Measurements from ENCODE around the gene HBG2.
"Not testable (repeated sequence)": the region's sequence is repeated elsewhere in the genome, so short reads cannot be mapped to it uniquely, and the experiment has no call there.

Gene HBG2

DNA sequence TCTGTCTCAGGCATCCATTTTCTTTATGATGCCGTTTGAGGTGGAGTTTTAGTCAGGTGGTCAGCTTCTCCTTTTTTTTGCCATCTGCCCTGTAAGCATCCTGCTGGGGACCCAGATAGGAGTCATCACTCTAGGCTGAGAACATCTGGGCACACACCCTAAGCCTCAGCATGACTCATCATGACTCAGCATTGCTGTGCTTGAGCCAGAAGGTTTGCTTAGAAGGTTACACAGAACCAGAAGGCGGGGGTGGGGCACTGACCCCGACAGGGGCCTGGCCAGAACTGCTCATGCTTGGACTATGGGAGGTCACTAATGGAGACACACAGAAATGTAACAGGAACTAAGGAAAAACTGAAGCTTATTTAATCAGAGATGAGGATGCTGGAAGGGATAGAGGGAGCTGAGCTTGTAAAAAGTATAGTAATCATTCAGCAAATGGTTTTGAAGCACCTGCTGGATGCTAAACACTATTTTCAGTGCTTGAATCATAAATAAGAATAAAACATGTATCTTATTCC is 26.1 kb upstream of the HBG2 start:
- DNase-seq, result no peak

DNA sequence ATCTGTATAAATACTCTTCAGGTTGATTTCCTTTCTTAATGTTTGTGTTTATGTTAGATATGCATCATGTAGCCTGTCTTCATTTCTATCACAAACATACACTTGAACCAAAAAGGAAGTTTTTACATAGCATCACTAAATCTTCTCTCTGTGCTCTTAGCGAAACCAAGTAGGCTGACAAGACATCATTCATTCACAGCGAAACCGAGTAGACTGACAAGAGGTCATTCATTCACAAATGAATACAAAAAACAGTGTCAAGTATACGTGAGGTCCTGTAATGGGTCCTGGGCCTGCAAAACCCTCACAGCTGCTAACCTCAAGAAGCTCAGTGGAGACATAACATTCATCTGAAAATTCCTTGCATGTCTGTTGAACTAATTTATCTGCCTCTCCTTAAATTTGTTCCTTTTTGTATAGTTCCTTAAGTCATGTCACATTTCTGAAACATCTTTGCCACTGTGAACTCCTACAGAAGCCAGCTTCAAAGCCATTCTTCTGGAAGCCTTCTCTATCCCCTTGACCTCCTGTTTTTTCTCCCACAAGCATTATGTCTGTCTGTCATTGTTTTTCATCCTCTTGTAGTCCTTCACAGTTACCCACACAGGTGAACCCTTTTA is 25.0 kb upstream of the HBG2 start:
- no peak for DNase-seq

DNA sequence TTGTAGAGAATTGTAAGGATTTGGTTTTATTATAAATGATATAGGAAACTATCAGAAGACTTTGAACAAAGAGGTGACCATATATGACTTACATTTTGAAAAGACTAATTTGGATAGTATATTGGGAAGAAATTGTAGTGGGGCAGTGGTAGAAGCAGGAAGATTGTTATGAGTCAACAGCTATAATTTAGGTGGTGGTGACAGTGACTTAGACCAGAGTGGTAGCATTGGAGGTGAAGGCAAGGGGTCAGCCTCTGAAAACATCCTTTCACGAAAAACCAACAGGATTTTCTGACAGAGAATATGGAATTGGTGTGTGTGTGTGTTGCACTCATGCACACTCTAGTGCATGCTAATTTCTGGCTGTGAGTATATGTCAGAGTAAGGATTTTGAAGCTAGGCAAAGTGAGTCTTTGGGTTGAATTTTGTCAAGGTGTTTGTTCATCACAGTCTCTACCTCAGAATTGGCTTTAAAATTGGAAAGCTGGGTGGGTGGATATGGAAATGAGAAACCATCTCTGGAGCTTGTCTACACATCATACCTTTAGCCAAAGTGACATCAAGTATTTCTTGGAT is 23.3 kb upstream of the HBG2 start:
- DNase-seq, result no peak

DNA sequence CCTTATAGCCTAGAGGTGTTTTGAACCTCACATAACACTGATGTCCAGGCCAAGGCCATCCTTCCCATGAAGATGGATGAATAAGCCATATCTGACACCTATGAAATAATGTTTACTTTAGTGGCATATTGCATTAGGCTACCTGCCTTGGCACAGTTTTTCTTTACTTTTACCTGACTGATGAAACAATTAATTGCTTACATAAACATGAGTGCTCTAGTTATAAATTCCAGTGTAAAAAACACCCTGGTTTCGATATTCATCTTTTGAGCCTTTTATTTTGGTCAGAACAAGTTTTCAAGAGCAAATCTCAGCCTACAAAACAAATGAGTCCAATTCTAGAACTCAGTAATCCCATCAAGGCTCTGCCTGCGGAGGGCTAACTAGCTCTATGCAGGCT is 22.1 kb upstream of the HBG2 start:
- no peak for DNase-seq

DNA sequence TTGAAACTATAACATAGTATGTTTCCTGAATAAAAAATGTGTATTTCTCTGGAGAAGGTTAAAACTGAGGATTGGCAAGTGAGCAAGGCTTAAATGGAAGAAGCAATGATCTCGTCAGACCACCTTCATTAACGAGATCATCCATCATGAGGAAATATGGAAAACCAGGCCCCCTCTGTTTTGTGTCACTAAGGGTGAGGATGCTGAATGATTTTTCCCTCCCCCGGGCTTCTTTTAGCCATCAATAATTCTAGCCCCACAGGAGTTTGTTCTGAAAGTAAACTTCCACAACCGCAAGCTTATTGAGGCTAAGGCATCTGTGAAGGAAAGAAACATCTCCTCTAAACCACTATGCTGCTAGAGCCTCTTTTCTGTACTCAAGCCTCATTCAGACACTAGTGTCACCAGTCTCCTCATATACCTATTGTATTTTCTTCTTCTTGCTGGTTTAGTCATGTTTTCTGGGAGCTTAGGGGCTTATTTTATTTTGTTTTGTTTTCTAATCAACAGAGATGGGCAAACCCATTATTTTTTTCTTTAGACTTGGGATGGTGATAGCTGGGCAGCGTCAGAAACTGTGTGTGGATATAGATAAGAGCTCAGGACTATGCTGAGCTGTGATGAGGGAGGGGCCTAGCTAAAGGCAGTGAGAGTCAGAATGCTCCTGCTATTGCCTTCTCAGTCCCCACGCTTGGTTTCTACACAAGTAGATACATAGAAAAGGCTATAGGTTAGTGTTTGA is 21.0 kb upstream of the HBG2 start:
- DNase-seq, result no peak

DNA sequence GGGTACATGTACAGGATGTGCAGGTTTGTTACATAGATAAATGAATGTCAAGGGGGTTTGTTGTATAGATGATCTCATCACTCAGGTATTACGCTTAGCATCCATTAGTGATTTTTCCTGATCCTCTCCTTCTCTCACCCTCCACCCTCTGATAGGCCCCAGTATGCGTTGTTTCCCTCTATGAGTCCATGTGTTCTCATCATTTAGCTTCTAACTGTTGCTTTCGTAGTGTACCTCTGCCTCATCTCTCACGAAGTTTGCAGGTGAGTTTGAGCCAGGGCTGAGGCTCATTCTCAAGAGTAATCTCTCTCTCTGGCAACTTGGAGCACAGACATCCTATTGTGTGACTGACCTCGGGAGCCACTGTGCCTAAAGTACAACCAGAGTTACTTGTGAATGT is 19.8 kb upstream of the HBG2 start:
- no peak for DNase-seq

DNA sequence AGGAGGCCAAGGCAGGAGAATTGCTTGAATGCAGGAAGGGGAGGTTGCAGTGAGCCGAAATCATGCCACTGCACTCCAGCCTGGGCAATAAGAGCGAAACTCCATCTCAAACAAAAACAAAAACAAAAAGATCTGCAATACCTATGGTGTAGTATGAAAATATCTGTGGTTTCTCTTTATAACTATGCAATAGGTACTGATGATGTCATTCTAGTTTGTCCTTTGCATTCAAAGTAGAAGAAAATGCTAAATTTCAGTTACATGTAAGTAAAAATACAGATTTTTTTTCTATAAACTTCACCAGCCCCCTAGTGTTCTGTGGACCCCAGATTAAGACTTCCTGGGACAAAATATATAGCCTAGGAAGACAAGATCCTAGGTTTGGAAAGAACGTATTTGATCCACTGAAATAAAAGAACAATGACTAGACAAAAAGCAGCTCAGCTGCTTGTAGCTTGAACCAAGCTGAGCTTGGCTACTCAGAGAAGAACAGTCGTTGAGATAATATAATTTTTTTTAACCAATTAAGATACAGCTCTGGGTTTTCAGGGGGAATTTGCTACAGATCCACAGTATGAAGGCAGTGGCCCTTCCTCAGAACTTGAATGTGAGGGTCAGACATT is 17.9 kb upstream of the HBG2 start:
- no peak for DNase-seq

DNA sequence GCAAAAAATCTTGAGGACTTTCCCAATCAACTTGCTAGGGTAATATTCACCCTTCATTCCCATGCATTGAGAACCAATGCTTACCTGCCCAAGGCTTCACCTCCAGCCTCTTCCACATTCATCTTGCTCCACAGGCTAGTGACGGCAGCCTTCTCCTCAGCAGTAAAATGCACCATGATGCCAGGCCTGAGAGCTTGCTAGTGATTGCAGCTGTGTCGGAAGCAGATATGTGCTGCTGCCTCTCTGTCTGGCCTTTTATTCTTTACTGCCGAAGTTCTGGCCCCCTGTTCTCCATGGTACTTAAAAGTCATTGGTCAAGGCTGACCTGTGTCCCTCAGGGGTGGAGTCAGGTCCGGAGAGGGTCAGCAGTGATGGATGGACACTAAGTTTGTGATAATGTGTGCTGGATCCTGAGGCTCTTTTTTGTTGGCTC is 15.2 kb upstream of the HBG2 start, which contains the start of gene HBE1:
HBE1 (minus strand) TSS at position 231 of the 433 bp plus-strand sequence; CDS start at position 176, 55 bp downstream.
- no peak for DNase-seq

DNA sequence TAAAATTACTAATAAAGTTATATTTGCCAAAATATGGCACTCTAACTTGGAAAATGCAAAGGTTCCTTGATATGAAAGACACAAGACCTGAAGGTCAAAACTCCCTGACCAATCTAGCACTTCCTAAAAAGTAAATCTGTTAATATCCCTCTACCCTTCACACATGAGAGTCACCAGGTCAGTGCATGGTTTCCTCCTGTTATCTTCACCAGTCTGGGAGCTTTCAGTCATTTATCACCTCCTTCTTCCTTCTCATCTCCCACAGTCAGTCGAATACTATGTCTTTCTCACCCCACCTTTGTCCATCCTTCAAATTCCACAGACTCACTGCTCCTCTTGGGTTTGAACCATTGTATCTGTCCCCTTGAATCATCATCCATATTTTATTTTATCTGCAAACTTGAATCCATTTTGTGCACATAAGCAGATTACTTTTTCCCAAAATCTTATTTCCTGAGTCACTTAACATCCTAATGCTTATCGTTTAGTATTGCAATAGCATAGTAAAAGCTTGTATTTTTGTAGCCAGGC is 12.5 kb upstream of the HBG2 start:
- DNase-seq, result no peak

DNA sequence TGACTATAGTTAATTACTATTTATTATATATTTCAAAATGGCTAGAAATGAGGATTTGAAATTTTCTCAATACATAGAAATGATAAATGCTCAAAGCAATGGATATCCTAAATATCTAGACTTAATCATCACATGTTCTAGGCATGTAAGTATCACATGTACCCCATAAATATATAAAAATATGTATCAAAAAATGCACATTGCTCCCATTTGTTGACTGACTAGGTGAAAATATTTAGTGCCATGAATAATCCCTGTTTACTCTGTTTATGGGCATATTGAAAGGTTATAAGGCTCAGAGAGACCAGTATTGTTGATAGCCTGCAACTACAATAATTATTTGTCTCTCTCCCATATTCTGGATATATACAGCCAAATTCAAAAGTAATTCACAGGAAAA is 12.0 kb upstream of the HBG2 start:
- DNase-seq, result no peak

DNA sequence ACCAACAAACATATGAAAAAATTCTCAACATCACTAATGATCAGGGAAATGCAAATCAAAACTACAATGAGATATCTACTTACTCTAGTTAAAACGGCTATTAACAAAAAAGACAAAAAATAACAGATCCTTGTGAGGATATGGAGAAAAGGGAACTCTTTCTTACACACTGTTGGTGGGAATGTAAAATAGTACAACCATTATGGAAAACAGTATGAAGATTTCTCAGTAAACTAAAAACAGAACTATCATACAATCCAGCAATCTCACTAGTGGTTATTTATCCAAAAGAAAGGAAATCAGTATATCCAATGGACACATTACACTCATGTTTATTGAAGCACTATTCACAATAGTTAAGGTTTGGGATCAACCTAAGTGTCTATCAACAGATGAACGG is 11.3 kb upstream of the HBG2 start:
- DNase-seq, result no peak

DNA sequence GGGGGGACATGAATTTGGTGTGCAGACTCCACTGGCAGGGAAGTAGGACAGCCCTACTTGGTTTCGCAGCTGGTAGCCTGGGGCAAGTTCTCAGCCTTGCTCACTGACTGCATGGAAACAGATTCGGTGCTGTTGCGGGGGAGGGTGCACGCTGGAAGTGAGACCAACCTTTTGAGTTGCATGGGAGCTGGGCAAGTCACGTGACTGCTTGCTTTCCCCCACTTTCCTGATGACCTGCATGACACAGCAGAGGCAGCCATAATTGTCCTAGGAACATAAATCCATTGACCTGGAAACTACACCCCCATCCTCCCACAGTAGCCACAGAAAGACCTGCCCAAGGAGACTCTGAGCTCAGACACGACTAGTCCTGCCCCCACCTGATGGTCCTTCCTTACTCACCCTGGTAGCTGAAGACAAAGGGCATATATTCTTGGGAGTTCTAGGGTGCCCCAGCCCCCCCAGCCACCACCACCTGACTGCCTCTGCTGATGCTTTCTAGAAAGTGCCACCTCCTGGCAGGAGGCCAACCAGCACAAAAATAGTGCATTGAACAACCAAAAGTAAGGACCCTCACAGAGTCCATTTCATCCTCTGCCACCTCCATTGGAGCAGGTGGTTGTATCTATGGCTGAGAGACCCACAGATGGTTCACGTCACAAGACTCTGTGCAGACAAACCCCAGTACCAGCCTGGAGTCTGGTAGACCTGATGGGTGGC is 4.1 kb upstream of the HBG2 start:
- no peak for DNase-seq

DNA sequence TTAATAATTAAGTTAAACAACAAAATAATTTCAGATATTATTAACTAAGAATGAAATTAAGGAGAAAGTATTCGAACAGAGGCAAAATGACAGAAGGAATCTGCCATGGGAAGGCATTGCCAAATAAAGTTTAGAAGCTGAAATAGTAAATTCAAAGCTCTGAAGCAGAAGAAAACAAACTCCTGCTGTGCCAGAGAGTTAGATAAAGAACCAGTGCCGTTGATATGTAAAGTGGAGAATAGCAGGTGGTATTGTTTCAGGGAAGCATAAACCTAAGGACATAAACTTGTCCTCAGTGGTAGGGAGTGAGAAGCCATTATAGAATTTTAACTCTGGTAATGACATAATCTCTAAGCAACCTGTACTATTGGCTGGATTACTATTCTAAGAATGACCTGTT is 2.7 kb upstream of the HBG2 start:
- DNase-seq, result no peak

DNA sequence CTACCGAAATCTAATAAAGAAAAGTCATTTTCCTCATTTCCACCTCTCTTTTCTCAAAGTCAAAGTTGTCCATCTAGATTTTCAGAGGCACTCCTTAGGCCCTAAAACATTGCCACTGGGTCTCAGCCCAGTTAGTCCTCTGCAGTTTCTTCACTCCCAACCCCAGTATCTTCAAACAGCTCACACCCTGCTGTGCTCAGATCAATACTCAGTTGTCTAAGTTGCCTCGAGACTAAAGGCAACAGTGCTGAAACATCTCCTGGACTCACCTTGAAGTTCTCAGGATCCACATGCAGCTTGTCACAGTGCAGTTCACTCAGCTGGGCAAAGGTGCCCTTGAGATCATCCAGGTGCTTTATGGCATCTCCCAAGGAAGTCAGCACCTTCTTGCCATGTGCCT is 558 bp downstream of the HBG2 start:
- not testable (repeated sequence) for DNase-seq

DNA sequence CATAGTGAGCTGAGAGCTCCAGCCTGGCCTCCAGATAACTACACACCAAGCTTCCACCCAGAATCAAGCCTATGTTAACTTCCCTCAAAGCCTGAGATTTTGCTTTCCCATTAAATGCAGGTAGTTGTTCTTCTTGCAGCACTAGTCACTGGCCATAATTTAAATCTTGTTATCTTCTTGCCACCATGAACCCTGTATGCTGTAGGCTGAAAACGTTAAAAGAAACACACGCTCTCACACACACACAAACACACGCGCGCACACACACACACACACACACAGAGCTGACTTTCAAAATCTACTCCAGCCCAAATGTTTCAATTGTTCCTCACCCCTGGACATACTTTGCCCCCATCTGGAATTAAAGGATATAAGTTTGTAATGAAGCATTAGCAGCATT is 1.1 kb downstream of the HBG2 start:
- DNase-seq, result not testable (repeated sequence)

DNA sequence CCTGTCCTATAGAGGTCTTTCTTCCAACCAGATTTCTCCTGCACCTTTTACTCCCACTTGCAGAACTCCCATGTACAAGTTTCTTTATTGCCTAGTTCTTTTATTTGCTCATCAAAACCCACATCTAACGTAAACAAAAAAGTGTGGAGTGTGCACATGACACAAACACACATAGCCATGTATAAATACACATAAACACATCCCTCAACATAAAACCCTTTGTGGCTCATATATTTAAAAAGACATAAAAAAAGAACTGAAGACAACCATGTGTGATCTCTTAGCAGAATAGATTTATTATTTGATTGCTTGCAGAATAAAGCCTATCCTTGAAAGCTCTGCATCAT is 1.7 kb downstream of the HBG2 start:
- no peak for DNase-seq

DNA sequence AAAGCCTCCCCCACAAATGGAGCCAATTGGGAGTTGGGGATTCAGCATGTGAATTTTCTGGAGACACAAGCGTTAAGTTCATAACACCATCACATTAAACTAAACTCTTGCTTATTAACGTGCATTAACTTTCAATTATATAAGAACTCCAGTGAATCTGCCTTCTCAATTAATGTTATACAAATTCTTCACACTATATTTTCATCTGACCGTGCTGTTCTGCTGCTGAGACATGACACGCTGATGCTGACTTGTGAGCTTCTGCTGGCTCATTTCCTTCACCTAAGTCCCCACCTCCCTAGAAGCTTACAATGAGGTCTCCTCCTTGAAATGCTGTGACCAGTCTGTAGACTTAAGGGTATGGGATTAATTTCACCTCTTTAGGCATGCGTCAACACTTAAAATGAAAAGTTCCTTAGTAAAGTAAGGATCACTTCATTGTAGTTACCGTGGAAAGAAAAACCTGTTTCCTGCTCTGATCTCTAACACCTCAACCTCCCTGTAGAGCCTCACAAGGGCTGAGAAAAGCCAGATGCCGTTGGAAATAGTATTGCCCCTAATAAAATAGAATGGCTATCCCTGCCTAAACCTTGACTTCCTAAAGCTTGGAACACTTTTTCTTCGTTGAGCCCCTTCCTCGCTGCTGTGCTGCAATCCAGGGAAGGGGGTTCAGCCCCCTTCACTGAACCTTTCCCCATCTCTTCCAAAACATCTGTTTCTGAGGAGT is 2.2 kb downstream of the HBG2 start:
- no peak for DNase-seq

DNA sequence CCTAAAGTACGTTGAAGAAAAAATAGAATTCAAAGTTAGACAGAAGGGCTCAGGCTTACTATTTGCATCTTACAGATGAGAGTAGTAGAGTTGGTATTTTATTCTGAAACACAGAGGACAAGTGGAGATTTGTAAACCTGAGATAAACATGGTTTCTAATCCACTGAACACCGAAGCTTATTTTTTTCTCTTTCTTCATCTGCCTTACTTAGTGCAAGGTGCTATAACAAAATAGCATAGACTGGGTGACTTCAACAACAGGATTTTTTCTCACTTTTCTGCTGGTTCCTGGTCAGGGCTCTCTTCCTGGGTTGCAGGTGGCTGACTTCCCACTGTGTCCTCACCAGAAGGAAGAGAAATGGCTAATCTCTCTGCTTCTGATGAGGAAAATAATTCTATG is 2.8 kb downstream of the HBG2 start:
- no peak for DNase-seq

DNA sequence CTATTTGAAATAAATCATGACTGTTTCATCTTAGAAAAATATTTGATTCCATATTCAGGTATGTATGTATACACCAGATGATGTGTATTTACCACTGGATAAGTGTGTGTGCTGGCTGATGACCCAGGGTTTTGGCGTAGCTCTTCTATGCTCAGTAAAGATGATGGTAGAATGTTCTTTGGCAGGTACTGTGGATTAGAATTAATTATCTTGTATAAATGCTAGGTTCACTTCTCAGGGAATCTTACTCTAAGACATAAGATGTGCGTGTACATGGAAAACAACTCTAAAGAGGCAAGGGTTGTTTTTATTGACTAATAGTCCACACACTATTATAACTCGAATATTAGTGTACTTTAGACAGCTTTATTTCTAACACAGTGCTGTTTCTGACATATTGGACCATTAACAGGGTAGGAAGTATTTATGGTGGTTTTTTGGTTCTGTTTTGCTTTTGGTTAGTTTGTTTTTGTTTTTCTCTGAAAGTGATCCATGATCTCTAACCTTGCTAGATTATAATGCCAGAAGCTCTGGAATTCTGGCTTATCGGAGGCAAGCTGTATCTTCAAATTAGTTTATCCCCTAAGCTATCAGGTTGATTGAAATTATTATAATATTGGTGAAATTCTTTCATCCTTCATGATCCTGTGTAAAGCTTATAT is 3.9 kb downstream of the HBG2 start:
- no peak for DNase-seq

DNA sequence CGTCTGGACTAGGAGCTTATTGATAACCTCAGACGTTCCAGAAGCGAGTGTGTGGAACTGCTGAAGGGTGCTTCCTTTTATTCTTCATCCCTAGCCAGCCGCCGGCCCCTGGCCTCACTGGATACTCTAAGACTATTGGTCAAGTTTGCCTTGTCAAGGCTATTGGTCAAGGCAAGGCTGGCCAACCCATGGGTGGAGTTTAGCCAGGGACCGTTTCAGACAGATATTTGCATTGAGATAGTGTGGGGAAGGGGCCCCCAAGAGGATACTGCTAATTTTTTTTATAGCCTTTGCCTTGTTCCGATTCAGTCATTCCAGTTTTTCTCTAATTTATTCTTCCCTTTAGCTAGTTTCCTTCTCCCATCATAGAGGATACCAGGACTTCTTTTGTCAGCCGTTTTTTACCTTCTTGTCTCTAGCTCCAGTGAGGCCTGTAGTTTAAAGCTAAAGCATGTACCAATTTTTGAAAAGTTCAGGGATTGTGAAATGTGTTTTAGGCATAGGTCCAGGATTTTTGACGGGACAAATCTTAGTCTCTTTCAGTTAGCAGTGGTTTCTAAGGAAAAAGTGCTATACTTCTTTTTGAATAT is 4.7 kb downstream of the HBG2 start, which contains the start of gene HBG1:
HBG1 (minus strand) TSS at position 51 of the 590 bp plus-strand sequence. CDS start 53 bp downstream, outside the sequence.
- DNase-seq, result not testable (repeated sequence)

DNA sequence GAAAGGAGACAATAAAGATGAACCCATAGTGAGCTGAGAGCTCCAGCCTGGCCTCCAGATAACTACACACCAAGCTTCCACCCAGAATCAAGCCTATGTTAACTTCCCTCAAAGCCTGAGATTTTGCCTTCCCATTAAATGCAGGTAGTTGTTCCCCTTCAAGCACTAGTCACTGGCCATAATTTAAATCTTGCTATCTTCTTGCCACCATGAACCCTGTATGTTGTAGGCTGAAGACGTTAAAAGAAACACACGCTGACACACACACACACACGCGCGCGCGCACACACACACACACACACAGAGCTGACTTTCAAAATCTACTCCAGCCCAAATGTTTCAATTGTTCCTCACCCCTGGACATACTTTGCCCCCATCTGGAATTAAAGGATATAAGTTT is 6.1 kb downstream of the HBG2 start:
- not testable (repeated sequence) for DNase-seq

Measured in NCI-H1092 (cell line).